GM18867 (cell line): Measurements from ENCODE around the gene ABHD2.

Experiments used
- ATAC-seq: cut with Tn5 transposase; IDR thresholded peaks from one replicate; pipeline ENCODE4 v1.9.1; 2021; ENCODE audit warnings: mild to moderate bottlenecking, moderate library complexity; ENCODE audit not compliant: unreplicated experiment

The ABHD2 gene

DNA sequence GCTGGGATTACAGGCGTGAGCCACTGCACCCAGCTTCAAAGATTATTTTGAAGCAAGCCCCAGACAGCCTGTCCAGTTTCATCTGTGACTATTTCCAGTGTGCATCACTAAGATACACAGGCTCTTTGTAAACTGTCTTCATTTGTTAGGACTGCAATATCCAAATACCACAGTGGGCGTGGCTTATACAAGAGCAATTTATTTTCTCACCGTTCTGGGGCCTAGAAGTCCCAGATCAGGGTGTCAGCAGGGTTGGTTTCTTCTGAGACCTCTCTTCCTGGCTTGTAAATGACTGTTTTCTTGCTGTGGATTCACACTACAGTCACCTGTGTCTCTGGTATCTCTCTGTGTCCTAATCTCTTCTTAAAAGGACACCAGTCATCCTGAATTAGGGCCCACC lies 73.4 kb downstream of the ABHD2 start:
- ATAC-seq = no peak

DNA sequence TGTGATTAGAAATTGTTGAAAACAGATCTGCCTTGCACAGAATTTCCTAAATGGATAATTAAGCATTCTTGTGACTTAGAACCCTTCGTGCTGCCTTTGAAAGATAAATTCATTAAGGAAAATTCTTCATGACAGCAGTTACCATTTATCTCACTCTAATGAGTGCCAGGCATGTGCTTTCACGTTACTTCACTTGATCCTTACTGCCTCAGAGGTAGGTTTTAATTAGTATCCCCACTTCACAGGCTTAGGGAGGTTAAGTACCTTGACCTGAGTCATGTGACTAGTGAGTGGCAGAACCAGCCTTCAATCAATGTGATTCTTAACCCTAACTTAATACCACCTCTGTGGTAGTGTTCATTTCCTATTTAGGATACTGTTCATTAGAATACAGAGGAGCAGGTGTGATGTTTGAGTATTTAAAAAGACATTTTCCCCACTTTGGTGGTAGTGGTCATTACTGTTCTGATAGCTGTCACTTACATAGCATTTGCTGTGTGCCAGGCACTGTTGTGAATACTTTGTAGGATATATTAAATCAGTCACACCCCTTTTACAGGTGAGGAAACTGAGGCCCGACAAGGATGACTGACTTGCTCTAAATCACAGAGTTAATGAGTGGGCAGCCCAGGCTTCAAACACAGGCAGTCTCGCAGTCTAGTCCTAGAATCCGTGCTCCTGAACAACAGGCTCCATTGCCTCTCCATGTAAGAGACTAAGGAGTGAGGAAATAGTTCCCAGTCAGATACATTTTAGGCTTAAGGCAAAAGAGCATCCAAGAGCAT lies 75.2 kb downstream of the ABHD2 start:
- ATAC-seq = no peak

DNA sequence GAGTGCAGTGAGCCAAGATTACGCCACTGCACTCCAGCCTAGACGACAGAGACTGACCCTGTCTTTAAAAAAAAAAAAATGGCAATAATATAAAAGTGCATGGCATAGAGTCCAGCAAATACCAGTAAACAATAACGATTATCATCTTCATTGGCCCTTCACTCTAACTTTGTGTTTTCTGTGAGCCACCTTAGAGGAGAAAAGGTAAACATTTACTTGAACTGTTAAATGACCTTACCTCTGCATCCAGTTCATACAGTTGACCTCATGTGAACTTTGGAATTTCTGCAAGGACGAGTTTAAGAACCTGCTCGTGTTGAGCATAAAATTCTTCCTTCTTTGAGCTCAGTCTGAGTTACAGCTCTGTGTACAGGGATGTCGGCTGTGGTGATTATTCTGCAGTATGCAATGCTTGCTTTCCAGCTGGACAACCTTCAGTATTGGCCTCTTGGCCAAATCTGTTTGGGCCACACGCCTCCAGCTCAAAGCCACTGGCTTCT lies 76.5 kb downstream of the ABHD2 start:
- ATAC-seq = no peak

DNA sequence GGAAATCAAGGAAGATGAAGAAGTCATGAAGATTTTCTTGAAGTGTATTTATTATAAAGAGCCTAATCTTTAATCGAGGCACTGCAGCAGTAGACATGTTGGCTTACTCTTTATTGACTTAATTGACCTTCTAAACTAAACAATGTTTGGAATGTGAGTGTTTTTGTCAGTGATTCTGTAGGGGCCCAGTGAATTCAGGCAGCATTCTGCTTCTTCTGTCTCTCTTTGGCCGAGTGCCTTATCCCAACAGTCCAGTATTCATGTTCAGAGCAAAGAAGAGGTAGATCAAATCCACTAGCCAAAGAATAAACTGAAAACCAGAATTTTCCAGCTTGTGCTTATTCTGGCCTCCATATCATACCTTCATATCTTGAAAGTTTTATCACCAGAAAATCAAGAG lies 77.4 kb downstream of the ABHD2 start:
- no peak for ATAC-seq

DNA sequence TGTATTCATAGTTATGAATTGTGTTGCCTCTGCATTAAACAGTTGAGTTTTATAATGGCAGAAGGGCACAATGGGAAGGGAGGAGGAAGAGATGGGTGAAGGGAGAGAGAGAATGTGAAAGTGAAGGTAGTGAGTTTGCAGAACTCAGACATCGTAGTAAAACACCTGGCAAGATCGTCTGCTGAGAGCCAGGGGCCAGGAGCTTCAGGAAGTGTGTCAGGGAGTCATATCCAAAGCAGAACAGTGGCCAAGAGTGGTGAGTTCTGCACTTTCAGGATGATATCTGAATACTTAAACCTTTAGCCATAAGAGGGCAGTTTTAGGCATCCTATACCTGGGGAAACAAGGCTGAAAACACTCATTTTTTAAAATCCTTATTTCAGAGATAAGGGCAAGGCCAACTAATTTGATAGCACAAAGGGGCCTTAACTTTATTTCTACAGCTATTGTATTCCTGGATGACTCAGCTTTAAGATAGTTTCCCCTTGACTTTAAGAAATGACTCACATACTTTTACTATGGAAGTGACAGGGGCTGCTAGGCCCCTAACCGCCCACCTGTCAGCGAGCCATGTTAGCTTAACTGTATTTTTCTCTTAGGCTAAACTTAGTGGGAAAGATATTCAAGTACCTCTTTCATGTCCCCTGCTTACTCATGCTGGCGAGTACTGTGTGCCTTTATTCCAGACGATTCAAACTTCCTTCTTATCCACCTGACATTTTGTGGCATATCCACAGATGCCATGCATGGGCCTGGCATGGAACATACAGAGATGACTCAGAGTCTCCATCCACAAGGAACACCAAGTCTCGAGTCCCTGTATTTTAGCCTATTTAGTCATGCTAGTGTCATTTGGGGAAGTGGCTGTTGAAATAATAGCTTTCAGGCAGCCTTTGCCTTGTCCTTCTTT lies 79.3 kb downstream of the ABHD2 start:
- ATAC-seq = peak; percentile 69

DNA sequence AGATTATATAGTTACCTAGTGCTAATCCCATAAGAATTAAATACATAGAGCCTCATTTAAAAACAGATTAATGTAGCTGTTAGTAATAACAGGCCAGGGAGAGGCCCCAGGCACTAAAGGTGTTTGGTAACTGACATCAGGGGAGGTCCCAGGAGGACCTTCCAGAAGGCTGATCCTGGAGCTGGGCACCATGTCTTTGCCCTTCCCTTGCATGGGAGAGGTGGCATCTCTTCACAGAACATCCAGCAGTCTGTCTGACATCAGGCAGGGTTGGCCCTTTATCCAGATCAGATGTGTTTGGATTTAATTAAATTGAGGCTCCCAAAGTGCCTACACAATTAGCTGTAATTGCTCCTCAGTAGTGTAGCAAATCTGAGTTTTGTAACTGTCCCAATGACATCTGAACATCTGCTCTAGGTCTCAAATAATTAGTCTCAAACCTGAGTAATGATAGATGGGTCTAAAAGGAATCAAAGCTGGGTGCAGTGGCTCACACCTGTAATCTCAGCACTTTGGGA lies 80.1 kb downstream of the ABHD2 start:
- ATAC-seq = no peak

DNA sequence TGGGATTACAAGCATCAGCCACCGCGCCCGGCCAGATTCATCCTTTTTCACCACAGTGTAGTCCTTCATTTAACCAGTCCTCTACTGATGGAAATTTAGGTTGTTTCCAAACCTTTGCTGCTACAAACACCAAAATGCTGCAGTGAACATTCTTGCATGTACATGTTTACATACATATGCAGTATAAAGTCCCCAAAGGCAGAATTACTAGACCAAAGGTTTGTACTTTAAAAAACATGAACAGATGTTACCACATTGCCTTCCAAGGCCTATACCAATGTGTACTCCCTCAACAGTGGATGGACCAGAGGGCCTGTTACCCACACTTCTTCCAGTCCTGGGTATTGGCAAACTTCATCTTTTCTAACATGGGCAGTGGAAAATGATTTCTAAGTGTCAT lies 82.1 kb downstream of the ABHD2 start:
- no peak for ATAC-seq

DNA sequence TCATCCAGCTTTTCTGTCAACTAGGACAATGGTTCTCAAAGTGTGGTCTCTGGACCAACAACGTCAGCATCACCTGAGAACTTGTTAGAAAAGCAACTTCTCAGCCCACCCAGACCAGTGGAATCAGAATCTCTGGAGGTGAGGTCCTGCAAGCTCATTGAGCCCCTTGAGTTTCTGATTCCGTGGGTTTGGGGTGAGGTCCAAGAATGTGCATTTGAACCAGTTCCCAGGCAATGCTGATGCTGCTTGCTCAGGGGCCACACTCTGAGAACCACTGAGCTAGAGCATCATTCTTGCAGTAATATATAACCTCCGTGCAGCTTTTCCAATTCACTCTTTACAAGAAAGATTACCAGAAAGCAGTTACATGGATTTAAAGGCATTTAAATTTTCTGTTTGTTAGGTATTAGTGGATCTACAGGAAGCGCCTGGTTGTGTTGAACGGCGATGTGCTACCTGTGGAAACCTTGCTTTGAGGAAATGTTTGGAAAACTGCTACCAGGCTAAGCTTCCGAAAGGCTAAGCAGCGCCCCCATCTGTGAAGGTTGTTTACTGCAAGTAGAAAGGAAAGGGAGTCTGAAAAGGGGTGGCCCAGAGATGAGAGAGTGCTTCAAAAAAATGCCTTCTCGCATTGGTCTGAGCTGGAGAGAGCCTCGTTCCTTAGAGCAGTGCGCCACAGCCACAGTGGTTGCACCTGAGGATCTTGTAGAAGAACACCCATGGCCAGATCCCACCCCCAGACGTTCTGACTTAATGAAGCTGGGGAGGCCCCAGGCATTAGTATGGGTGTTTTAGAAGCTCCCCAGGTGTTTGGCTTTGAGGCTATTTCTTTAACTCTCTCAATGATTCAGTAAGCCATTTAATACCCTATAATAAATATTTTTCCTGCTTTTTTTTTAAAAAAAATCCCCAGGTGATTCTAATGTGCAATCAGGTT lies 83.1 kb downstream of the ABHD2 start:
- no peak for ATAC-seq

DNA sequence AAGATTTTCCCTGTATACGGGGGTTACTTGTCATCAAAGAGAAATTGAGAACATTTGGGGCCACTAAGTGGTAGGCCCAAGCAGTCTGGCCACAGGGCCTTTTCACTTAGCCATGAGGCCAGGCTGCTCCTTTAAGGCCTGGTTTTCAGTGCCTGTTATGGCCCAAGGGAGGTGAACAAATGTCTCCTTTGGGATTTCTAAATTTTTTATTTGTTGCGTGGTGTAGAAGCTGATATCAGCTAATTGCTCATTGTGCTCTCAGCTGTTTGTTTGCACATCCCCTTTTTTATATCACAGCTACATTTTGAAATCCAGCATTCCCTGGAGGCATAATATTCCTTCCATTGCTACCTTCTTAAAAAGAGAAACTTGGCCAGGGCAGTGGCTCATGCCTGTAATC lies 84.7 kb downstream of the ABHD2 start:
- no peak for ATAC-seq

DNA sequence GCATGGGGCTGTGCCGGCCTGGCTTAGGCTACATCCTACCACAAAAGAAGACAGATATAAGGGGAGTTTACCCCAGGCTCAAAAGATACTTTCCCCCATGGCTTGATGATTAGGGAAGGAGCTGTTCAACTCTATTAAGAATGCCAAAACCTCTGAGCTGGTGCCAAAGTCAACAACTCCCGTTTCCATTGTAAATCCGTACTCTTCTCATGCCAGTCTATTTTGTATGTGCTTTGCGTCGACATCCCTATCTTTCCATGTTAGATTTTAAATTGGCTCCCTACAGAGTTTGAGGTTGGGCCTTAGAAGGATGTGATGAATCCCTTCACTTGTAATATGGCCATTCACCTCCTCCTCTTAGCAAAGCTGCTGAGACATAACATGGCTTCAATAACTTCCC lies 86.2 kb downstream of the ABHD2 start:
- ATAC-seq = no peak

DNA sequence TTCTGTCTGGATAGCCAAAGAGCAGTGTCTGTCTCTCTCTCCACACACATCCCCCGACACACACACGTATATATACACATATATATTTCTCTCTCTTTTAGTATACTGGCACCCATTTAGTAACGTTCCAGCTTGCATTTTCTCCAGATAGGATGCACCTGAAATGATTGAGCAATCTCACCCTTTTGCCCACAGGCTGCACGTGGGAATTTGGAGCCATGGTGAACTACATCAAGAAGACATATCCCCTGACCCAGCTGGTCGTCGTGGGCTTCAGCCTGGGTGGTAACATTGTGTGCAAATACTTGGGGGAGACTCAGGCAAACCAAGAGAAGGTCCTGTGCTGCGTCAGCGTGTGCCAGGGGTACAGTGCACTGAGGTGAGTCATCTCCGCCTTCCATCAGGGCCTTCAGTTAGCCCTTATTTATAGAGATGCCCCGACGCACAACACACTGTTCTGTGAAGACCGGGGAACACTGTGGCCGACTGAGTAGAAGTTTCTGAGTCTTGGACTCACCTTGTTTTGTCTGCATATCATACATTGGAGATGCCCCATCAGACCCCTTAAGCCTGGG lies 87.4 kb downstream of the ABHD2 start:
- no peak for ATAC-seq

DNA sequence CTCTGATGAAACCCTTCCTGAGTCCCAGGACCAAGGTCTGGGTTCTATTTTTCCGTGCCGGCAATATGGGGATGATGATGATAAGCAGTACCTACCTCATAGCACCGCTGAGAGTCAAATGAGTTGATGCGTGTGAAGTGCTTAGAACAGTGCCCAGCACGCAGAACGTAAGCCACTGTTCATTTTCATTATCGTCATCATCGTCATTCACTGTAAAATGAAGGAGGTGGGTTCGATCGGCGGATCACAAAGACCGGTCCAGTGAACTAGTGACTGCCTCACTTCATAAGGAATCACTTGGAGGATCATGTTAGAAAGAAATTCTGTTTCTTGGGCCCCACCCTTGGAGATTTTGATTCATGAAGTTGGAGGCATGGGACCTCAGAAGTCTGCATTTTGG lies 88.9 kb downstream of the ABHD2 start:
- ATAC-seq = no peak

DNA sequence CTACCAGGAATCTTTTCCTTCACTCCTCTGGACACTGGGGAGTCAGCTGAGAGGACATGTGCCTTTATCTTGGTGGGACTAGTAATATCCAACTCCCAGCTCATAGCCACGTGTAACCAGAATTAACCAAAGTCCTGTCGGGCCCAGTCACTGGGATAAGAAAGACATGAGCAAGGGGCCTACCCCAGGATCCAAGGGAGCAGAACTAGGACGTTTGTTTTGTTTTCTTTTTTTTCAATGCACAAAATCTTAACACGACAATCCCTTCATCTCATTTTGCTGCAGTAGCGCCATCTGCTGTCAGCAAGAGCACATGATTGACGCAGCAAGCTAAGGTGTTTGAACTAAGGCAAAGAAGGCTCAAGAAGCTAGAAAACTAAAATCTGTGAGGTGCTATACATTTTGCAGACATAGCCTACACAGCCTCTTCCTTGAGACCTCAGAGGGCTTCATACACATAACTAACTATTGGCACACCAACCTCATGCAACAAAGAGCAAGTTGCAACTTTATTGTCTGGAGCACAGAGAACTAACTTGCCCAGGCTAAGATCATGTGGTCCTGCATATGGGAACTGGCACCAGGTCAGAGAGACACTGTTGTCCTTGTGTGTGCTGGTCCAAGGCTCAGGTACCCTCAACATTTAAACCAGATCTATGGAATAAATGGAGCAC lies 89.5 kb downstream of the ABHD2 start:
- ATAC-seq = no peak

DNA sequence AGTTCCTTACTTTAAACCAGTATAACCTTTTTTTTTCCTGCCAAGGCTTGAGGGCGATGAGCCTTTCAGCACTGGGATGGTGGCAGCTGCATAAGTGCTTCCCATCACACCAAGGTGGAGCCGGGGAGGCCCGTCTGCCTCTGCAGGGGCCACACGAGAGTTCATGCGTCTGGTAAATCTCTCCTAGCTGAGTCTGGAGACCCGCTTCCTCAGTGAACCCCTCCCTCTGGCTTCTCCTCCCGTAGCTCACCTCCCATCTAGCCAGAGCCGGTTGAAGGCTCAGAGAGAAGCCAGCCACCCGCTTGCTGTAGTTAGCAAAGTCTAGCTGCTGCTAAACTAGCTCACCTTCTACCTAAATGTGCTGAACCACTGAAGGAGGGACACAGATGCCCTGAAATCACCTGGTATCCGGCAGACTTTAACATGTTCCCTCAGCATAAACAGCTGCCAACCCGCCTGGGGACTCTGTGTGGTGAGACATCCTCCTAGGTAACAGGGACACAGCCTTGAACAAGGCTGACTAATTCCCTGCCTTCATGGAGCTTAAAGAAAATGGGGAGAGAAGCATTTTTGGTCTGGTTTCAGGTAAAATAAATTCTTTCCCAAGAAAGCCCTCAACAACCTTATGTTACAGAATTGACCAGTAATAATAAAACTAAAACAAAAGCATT lies 90.2 kb downstream of the ABHD2 start:
- no peak for ATAC-seq

DNA sequence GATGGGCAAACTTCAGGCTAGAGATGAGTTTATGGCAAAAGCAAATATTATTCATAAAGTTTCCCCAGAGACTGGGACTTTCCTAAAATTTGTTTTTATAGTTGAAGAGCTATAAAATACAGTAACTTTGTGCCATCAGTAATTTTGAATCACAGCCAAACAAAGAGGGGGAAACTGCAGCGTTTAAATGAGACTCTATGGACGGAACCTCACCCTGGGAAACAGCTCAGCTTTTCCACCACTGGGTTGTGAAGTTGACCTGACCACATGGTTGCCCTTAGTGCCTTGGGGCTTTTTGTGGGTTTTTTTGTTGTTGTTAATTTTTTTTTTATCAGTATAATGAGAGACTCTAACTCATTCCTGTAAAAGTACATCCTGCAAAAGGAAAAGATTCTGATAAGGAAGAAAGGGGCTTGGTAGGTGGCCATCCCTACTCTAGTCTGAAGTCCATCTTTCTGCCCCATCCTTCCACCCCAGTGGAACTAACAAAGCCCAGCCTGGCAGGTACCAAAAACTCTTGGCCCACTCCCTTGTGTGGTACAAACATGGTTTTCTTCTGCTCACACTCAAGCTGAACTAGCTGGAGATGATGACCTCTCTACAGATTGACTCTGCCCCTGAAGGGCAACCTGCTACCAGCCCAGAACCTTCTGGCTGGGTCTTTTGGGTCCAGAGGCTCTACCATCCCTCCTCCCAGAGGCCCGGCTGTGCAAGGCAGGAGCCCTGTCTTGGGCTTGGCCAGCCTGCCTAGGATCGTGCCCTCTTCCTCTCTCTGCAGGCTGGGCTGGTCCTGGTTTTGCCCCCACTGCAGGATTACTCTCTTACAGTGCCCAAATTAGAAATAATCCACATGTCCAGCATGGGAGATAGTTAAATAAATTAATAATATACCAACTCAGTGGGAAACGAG lies 92.0 kb downstream of the ABHD2 start:
- ATAC-seq = no peak

DNA sequence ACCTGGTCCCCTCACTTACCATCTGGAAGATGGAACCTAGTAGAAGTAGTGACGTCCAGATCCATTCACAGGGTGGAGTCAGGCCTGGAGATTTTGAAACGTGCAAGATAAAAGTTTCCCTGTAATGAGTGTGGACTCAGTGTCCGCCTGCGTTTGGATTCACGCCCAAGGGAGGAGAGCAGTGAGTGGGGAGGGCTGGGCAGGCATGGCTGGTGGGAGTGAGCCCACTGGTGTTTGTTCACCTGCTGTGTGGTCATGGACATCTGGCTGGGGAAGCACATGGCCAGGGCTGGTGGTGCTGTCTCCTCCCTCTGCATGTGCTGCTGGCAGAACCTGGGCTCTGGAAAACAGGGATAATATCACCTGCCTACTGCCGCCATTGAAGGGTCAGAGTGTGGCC lies 96.1 kb downstream of the ABHD2 start:
- ATAC-seq = no peak

DNA sequence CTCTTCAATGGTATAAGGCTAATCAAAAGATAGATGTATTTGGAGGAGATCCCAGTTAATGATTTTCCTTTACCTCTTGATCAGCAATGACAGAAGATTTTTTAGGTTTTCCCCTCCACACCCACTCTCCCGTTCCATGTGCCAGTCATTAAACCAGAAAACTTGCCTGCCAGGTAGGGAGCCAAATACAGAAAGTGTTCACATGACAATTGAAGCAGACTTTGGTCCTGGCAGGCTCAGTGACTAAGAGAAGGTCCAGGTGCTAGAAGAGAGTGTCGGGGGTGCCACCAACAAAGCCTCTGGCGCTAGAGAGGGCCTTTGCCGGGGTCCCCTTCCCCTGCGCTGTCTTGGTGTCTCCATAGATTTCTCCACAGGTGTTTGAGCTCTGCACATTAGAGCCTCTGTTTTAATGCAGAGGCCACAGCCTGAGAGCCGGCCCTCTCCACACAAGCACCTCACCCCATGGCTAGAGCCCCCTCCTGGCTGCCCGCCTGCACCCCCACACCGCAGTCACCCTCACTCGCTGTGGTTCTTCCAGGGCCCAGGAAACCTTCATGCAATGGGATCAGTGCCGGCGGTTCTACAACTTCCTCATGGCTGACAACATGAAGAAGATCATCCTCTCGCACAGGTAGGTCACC lies 96.8 kb downstream of the ABHD2 start:
- no peak for ATAC-seq

DNA sequence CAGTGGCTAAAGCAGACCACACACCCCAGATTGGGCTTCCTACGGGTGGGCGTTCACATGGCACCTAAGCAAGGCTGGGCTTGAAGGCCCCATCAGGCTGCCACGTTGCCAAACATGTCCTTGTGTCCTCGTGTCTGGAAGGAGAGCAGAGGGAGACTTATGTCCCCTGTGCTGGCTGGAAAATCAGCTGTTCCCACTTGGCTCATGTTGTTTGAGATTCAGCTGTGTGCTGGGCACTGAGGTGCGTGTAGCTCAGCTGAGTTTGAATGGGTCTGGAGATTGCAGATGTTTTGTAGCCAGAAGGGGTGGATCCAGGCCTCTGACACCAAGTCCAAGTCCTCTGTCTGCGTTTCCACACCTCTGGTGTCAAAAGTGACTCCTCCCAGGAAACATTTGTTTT lies 98.5 kb downstream of the ABHD2 start:
- no peak for ATAC-seq
